A549 treated with GW870086 at 1 μM for 4 hours (cell line): Measurements from ENCODE around the gene CCDC27. TPM values are rescaled to one million over a fixed set of nuclear protein-coding genes. Genes with fewer than 3 reads are reported as not detected.

Source experiments
- total RNA-seq: library from RNA; stranded (reverse); fragments of 200-300 nt; extraction: Qiagen RNA extraction; gene quantifications from 5 replicates; pipeline ENCODE4 v1.2.3, GENCODE V29; 2022; ENCODE audit warnings: low read depth

CCDC27 gene
- not detected in 5 replicates for total RNA-seq

GRCh38 chr1:3752400-3752945 is at the start of gene CCDC27:
TSS of gene CCDC27 (plus strand) at chr1:3752450. CDS start at chr1:3752482, 32 bp downstream.

GRCh38 chr1:3772715-3773571 is 20.7 kb downstream of the CCDC27 start, which contains the start of gene SMIM1:
TSS of gene SMIM1 (plus strand) at chr1:3772749. CDS start at chr1:3775374, 2,625 bp downstream.

GRCh38 chr1:3796215-3797061 is 44.2 kb downstream of the CCDC27 start, which contains the start of gene LRRC47:
TSS of gene LRRC47 (minus strand) at chr1:3796498. CDS start at chr1:3796476, 22 bp downstream.

Other genes with a start within 250 kb of the CCDC27 start
- 6.1 to 10.7 TPM (median 9.3 TPM) in 5 replicates for gene MEGF6, start 140.9 kb upstream of the CCDC27 start, total RNA-seq
- gene TPRG1L, start 127.4 kb upstream of the CCDC27 start, total RNA-seq = 26.1 to 30.7 TPM (median 29.6 TPM) in 5 replicates
- 14.1 to 21.5 TPM (median 19.5 TPM) in 5 replicates for gene WRAP73, start 102.3 kb upstream of the CCDC27 start, total RNA-seq
- gene TP73, start 99.9 kb upstream of the CCDC27 start, total RNA-seq = 0.42 to 0.87 TPM (median 0.68 TPM) in 5 replicates
- 0.79 to 1.9 TPM (median 1.3 TPM) in 5 replicates for gene SMIM1, start 20.3 kb downstream of the CCDC27 start, total RNA-seq
- 30.5 to 34.2 TPM (median 32.5 TPM) in 5 replicates for gene LRRC47, start 44.0 kb downstream of the CCDC27 start, total RNA-seq
- gene CEP104, start 104.8 kb downstream of the CCDC27 start, total RNA-seq = 11.3 to 17.9 TPM (median 15.7 TPM) in 5 replicates
- 3.1 to 4.0 TPM (median 3.8 TPM) in 5 replicates for gene DFFB, start 105.0 kb downstream of the CCDC27 start, total RNA-seq
- gene C1orf174, start 147.8 kb downstream of the CCDC27 start, total RNA-seq = 22.3 to 26.0 TPM (median 24.6 TPM) in 5 replicates